Measurements from ENCODE around the gene MVK.

- TF ChIP-seq BHLHE40 (IDR thresholded peaks at IDR 0.05; ENCODE audit: borderline replicate concordance): no peak
- no peak for TF ChIP-seq FOXK2 (IDR thresholded peaks at IDR 0.05)
Observed at GRCh38 chr12:109527489-109528123, 46.0 kb upstream of the MVK start.

Measured in HEK293T (cell line).